SH-SY5Y (cell line): ENCODE data around the gene KRT83.

Experiments used
- GATA2 ChIP-seq: IDR thresholded peaks from 2 replicates; pipeline ENCODE4 v1.6.1; 2011; ENCODE audit warnings: mild to moderate bottlenecking, low read depth, low read length
- GATA3 ChIP-seq: IDR thresholded peaks from 2 replicates; pipeline ENCODE4 v1.6.1; 2011; ENCODE audit warnings: low read depth, mild to moderate bottlenecking, low read length, moderate library complexity

The KRT83 gene

GRCh38 chr12:52312086-52312485 lies 9.1 kb downstream of the KRT83 start:
- TF ChIP-seq GATA2 (no peak), GATA3 (no peak)

- TF ChIP-seq GATA3 (no peak), GATA2 (no peak)
Measured at GRCh38 chr12:52311285-52311648, 9.9 kb downstream of the KRT83 start.

GRCh38 chr12:52310622-52311284 lies 10.4 kb downstream of the KRT83 start:
- TF ChIP-seq GATA2 (no peak), GATA3 (no peak)

- no peak for TF ChIP-seq GATA3
- TF ChIP-seq GATA2 = no peak
Measured at GRCh38 chr12:52308806-52309425, 12.3 kb downstream of the KRT83 start.

- no peak for TF ChIP-seq GATA2
- TF ChIP-seq GATA3 = no peak
Measured at GRCh38 chr12:52307836-52308805, 13.1 kb downstream of the KRT83 start.

GRCh38 chr12:52306731-52307130 lies 14.5 kb downstream of the KRT83 start:
- TF ChIP-seq GATA3 (no peak), GATA2 (no peak)

- no peak for TF ChIP-seq GATA3
- no peak for TF ChIP-seq GATA2
Measured at GRCh38 chr12:52305921-52306705, 15.1 kb downstream of the KRT83 start.

GRCh38 chr12:52300796-52301691 lies 20.2 kb downstream of the KRT83 start:
- TF ChIP-seq GATA2 (no peak), GATA3 (no peak)

- no peak for TF ChIP-seq GATA3
Measured at GRCh38 chr12:52298677-52299190, 22.5 kb downstream of the KRT83 start.

GRCh38 chr12:52296572-52297215 lies 24.5 kb downstream of the KRT83 start:
- TF ChIP-seq GATA3 (no peak), GATA2 (no peak)

- TF ChIP-seq GATA2 (no peak), GATA3 (no peak)
Measured at GRCh38 chr12:52295663-52296062, 25.5 kb downstream of the KRT83 start.

GRCh38 chr12:52294803-52295202 lies 26.4 kb downstream of the KRT83 start:
- TF ChIP-seq GATA3 = no peak
- no peak for TF ChIP-seq GATA2

GRCh38 chr12:52293926-52294325 lies 27.3 kb downstream of the KRT83 start:
- TF ChIP-seq GATA2 = no peak
- no peak for TF ChIP-seq GATA3
